Right lobe of liver (tissue), 4 donors: ENCODE data around the gene SLC6A7.

Experiments used
- POLR2A ChIP-seq: fragments of 450-650 bp; IDR thresholded peaks from one replicate; pipeline ENCODE4 v1.6.1; 2017; ENCODE audit warnings: antibody characterized with exemption, mild to moderate bottlenecking
- TF ChIP-seq, protein P1 (sequence below), 4 donors: fragments of 200-600 bp in 3 of 4; fragments of 450-650 bp in 1 of 4; IDR thresholded peaks; one replicate each; pipeline versions ENCODE4 v1.5.1 to v1.8.0; 2016 to 2022; ENCODE audit warnings: antibody characterized with exemption in 4 of 4, mild to moderate bottlenecking in 2 of 4
- donor health status: DM: no; HTN: no; CAD: no.
- donor health status: DM: no; HTN: no; CAD: no.
- donor health status: DM: no; HTN: yes; CAD: no.

GRCh38 chr5:150186137-150186536 lies 3.7 kb upstream of the SLC6A7 start:
- TF ChIP-seq, protein P1, sequence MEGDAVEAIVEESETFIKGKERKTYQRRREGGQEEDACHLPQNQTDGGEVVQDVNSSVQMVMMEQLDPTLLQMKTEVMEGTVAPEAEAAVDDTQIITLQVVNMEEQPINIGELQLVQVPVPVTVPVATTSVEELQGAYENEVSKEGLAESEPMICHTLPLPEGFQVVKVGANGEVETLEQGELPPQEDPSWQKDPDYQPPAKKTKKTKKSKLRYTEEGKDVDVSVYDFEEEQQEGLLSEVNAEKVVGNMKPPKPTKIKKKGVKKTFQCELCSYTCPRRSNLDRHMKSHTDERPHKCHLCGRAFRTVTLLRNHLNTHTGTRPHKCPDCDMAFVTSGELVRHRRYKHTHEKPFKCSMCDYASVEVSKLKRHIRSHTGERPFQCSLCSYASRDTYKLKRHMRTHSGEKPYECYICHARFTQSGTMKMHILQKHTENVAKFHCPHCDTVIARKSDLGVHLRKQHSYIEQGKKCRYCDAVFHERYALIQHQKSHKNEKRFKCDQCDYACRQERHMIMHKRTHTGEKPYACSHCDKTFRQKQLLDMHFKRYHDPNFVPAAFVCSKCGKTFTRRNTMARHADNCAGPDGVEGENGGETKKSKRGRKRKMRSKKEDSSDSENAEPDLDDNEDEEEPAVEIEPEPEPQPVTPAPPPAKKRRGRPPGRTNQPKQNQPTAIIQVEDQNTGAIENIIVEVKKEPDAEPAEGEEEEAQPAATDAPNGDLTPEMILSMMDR (IDR thresholded peaks at IDR 0.05) = no peak
- TF ChIP-seq POLR2A = no peak
